HepG2 (cell line): ENCODE data around the gene SRSF10.

Source experiments
- EP300 ChIP-seq, 3 experiments: sonication (generic) in 1 of 3; formaldehyde crosslinking in 1 of 3; IDR thresholded peaks; 2 replicates each; pipeline versions ENCODE4 v1.5.1 to v1.6.1; 2011 to 2020; ENCODE audit warnings: low read depth in 2 of 3, low read length in 2 of 3, borderline replicate concordance in 1 of 3, improper control_type of control experiment in 1 of 3, mild to moderate bottlenecking in 1 of 3, missing genetic modification reagents in 1 of 3, moderate library complexity in 1 of 3
- FOXK2 ChIP-seq: fragments of 450-650 bp; IDR thresholded peaks from 2 replicates; pipeline ENCODE4 v1.6.1; 2016
- GPN1 ChIP-seq: sonication (generic); formaldehyde crosslinking; IDR thresholded peaks from 2 replicates; pipeline ENCODE4 v1.5.1; 2020; ENCODE audit warnings: missing genetic modification reagents, borderline replicate concordance
- PAF1 ChIP-seq: IDR thresholded peaks from 2 replicates; pipeline ENCODE4 v1.6.1; 2016; ENCODE audit warnings: missing genetic modification reagents, missing compliant biosample characterization
- POLR2AphosphoS5 ChIP-seq: IDR thresholded peaks from 2 replicates; pipeline ENCODE4 v1.6.1; 2012; ENCODE audit warnings: low read depth, low read length
- POLR2G ChIP-seq: fragments of 200-400 bp; formaldehyde crosslinking; IDR thresholded peaks from 2 replicates; pipeline ENCODE4 v1.6.1; 2018; ENCODE audit warnings: mild to moderate bottlenecking, low read depth, low read length, moderate library complexity
- RAD51 ChIP-seq: fragments of 450-650 bp; IDR thresholded peaks from 2 replicates; pipeline ENCODE4 v1.6.1; 2016; ENCODE audit warnings: borderline replicate concordance
- TP53 ChIP-seq: sonication (generic); formaldehyde crosslinking; conservative IDR thresholded peaks from 2 replicates; pipeline ENCODE4 v1.4.0; 2020; ENCODE audit warnings: missing genetic modification reagents
- ZNF552 ChIP-seq: sonication (generic); formaldehyde crosslinking; IDR thresholded peaks from 2 replicates; pipeline ENCODE4 v1.9.0; 2022; ENCODE audit warnings: missing genetic modification reagents, mild to moderate bottlenecking, borderline replicate concordance
- ZNF616 ChIP-seq: sonication (generic); formaldehyde crosslinking; IDR thresholded peaks from 2 replicates; pipeline ENCODE4 v1.5.0; 2020; ENCODE audit warnings: low read depth, mild to moderate bottlenecking, missing genetic modification reagents
- ZNF773 ChIP-seq: sonication (generic); formaldehyde crosslinking; IDR thresholded peaks from 2 replicates; pipeline ENCODE4 v1.4.0; 2020; ENCODE audit warnings: missing genetic modification reagents, borderline replicate concordance
- TF ChIP-seq, protein P1 (sequence below): sonication (generic); formaldehyde crosslinking; IDR thresholded peaks from 2 replicates; pipeline ENCODE4 v1.5.0; 2020; ENCODE audit warnings: mild to moderate bottlenecking, missing genetic modification reagents, moderate library complexity
- TF ChIP-seq, protein P2 (sequence below): sonication (generic); IDR thresholded peaks from 2 replicates; pipeline ENCODE4 v1.6.1; 2016; ENCODE audit warnings: low read depth, borderline replicate concordance
- TF ChIP-seq, protein P3 (sequence below), 2 experiments: IDR thresholded peaks; 2 replicates each; pipeline ENCODE4 v1.6.1; 2011 to 2012; ENCODE audit warnings: low read length in 2 of 2, borderline replicate concordance in 1 of 2, low read depth in 1 of 2, mild to moderate bottlenecking in 1 of 2, moderate library complexity in 1 of 2

DNA sequence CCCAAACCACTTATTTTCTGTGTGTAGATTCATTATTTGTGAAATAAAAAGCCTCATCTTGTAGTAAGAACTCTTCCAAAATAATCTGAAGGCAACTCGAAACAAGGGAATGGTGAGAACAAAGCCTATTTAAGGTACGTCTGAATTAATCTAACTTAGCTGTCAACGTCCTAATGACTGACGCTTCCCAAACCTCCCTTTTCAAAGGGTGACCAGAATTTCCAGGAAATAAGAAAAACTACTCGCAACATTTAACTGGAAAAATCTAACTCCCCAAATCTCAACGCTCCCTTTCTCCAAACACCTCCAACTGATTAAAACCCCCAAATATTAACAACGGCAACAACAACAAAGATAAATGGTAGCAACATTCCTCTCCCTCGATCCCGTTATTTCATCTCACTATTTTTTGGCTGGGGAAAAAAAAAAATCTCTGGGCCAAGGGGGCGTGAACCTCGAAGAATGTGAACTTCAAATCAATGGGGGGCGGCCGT, 693 bp downstream of the SRSF10 start:
- TF ChIP-seq PAF1 (CRISPR knock-in tag) (no peak), GPN1 (CRISPR knock-in tag) (no peak), RAD51 (no peak), EP300 (IDR thresholded peaks at IDR 0.05; ENCODE audit: low read depth in 2 of 2, low read length in 2 of 2) (no peak), EP300 (CRISPR knock-in tag; IDR thresholded peaks at IDR 0.05; ENCODE audit: borderline replicate concordance) (no peak), ZNF552 (CRISPR knock-in tag) (no peak), POLR2G (no peak), POLR2AphosphoS5 (no peak), ZNF773 (no peak), TP53 (CRISPR knock-in tag) (no peak), FOXK2 (no peak), ZNF616 (CRISPR knock-in tag) (no peak)
- TF ChIP-seq, protein P1, sequence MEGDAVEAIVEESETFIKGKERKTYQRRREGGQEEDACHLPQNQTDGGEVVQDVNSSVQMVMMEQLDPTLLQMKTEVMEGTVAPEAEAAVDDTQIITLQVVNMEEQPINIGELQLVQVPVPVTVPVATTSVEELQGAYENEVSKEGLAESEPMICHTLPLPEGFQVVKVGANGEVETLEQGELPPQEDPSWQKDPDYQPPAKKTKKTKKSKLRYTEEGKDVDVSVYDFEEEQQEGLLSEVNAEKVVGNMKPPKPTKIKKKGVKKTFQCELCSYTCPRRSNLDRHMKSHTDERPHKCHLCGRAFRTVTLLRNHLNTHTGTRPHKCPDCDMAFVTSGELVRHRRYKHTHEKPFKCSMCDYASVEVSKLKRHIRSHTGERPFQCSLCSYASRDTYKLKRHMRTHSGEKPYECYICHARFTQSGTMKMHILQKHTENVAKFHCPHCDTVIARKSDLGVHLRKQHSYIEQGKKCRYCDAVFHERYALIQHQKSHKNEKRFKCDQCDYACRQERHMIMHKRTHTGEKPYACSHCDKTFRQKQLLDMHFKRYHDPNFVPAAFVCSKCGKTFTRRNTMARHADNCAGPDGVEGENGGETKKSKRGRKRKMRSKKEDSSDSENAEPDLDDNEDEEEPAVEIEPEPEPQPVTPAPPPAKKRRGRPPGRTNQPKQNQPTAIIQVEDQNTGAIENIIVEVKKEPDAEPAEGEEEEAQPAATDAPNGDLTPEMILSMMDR (CRISPR knock-in tag) = no peak
- TF ChIP-seq, protein P2, sequence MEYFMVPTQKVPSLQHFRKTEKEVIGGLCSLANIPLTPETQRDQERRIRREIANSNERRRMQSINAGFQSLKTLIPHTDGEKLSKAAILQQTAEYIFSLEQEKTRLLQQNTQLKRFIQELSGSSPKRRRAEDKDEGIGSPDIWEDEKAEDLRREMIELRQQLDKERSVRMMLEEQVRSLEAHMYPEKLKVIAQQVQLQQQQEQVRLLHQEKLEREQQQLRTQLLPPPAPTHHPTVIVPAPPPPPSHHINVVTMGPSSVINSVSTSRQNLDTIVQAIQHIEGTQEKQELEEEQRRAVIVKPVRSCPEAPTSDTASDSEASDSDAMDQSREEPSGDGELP = no peak
- TF ChIP-seq, protein P3, sequence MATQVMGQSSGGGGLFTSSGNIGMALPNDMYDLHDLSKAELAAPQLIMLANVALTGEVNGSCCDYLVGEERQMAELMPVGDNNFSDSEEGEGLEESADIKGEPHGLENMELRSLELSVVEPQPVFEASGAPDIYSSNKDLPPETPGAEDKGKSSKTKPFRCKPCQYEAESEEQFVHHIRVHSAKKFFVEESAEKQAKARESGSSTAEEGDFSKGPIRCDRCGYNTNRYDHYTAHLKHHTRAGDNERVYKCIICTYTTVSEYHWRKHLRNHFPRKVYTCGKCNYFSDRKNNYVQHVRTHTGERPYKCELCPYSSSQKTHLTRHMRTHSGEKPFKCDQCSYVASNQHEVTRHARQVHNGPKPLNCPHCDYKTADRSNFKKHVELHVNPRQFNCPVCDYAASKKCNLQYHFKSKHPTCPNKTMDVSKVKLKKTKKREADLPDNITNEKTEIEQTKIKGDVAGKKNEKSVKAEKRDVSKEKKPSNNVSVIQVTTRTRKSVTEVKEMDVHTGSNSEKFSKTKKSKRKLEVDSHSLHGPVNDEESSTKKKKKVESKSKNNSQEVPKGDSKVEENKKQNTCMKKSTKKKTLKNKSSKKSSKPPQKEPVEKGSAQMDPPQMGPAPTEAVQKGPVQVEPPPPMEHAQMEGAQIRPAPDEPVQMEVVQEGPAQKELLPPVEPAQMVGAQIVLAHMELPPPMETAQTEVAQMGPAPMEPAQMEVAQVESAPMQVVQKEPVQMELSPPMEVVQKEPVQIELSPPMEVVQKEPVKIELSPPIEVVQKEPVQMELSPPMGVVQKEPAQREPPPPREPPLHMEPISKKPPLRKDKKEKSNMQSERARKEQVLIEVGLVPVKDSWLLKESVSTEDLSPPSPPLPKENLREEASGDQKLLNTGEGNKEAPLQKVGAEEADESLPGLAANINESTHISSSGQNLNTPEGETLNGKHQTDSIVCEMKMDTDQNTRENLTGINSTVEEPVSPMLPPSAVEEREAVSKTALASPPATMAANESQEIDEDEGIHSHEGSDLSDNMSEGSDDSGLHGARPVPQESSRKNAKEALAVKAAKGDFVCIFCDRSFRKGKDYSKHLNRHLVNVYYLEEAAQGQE (IDR thresholded peaks at IDR 0.05; ENCODE audit: borderline replicate concordance in 1 of 2, low read depth in 1 of 2, low read length in 2 of 2) = no peak
